GM19468 (cell line): ENCODE results near the gene PLAAT1.

Source experiments
- ATAC-seq: cut with Tn5 transposase; IDR thresholded peaks from one replicate; pipeline ENCODE4 v1.9.1; 2021; ENCODE audit warnings: mild to moderate bottlenecking, moderate library complexity, moderate number of reproducible peaks; ENCODE audit not compliant: unreplicated experiment; ENCODE audit errors: extremely low read depth

PLAAT1 gene

GRCh38 chr3:193248848-193249468, 7.9 kb downstream of the PLAAT1 start:
- ATAC-seq = no peak

DNA sequence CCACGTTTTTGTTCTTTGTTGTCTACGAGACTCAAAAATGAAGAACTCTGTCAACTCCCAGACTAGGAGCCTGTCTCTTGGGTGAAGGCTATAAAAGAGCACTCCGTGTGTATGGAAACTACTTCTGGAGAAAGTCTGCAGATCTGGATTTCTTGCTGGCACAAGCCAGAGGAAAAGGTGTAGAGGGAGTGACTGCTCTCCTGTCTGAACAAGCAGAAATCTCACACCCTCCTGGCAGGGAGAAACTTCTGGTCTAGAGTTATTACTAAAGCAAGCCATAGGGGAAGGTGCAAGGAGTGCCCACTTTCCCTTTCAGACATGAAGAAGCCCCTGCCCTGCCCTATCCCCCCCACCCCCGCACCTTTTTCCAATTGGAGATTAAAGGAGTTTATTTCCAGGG, 9.5 kb downstream of the PLAAT1 start:
- no peak for ATAC-seq

GRCh38 chr3:193253986-193254660, 13.1 kb downstream of the PLAAT1 start:
- ATAC-seq = no peak

GRCh38 chr3:193261970-193262369, 20.9 kb downstream of the PLAAT1 start:
- ATAC-seq = no peak

DNA sequence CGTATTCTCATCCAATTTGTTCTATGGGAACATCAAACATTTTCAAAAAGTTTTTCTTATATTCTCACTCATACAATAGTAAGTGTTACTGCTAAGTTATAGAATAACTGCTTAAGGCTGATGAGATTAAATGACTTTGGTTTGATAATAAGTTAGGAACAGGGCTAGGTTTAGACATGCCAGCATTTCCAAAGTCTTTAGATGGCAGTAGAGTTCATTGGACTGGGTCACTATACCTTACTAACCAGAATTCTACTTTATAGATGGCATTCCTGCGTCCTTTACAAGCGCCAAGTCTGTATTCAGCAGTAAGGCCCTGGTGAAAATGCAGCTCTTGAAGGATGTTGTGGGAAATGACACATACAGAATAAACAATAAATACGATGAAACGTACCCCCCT, 21.7 kb downstream of the PLAAT1 start:
- no peak for ATAC-seq

DNA sequence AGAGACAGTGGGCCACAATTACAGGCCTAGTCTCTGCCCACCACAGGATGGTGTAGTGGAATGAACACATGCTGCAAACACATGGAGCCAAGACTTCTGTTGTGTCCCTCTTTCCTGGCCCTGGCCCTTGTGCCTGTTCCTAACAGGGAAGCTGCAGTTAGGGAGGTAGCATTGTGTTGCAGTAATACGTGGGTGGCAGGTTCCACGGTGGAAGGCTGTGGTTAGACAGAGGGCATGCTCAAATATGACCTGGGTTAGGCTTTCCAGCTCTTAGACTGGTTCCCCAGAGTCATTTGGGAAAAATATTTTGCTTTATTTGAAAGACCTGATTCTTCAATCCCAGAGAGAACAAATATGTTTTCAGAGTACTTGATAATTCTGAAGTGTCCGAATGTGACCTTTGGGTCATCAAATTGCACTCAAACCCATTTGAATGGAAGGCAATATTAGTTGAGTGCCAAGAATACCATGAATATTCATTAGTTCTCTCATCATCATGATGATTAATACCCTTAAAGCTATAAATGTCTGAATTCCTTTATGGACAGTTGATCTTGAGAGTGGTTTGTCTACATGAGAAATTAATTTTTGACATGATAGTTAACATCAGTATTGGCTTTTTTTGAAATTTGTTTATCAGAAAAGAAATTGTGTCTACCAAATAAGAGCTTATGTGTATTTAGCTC, 28.5 kb downstream of the PLAAT1 start:
- no peak for ATAC-seq

DNA sequence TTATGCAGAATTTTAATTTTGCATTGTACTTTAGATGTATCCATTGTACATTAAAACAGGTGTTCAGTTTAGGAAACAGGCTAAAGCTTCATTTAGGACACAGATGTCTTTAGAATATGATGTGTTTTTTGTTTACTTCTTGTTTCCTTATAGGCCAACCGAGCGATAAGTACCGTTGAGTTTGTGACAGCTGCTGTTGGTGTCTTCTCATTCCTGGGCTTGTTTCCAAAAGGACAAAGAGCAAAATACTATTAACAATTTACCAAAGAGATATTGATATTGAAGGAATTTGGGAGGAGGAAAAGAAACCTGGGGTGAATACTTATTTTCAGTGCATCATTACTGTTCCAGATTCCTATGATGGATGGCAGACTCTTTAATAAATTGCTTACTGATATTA, 29.4 kb downstream of the PLAAT1 start:
- no peak for ATAC-seq

GRCh38 chr3:193271101-193271840, 30.2 kb downstream of the PLAAT1 start:
- ATAC-seq = no peak

DNA sequence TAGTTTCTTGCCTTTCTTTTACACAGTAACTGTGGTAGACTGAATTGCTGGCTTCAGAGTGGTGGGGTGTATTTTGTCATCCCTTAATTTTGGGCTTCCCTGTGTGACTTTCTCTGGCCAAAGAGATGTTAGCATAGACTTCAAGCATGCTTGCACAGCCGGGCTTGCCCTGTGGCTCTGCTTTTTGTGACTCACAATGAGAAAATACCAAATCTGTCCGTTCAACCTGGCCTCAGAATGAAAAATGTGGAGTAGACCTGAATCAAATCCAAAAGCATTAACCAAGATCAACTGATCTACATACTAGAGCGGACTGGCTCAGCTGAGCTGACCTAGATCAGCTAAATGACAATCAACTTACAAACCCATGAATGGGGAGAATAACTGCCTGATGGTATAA, 51.4 kb downstream of the PLAAT1 start:
- ATAC-seq = no peak

DNA sequence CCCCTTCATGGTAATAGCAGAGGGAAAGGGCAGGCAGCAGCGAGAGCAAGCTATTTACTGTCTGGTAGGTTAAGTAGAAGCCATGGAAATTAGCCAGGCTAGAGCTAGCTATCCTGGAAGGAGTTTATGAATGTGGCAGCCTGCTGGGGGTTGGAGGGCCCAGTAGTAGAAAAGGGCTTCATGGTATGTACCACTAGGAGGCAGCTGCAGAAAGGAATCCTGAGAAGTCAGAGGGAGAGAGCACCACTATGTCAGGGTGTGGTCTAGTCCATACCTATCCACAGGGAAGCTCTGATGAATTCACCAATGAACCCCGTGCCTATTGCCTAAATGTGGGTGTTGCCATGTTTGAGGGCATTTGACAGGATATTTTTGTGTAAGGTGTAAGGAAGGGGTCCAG, 55.0 kb downstream of the PLAAT1 start:
- no peak for ATAC-seq

DNA sequence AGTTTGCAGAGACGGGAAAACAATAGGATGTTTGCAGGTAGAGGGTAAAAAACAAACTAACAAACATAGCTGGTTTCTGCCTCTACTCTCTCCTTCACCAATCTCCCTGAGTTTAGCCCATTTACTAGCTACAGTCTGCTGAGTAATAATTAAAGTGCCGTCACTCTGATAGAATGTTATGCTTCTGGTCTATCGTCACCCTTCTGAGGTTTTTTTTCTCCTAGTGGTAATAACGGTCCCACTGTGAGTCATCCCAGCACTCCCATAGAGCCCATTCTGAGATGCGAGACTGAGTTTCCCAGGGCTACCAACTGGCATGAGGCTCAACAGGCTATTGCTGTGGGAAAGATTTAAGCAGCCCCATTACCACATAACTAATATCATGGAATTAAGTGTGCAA, 56.4 kb downstream of the PLAAT1 start:
- no peak for ATAC-seq

DNA sequence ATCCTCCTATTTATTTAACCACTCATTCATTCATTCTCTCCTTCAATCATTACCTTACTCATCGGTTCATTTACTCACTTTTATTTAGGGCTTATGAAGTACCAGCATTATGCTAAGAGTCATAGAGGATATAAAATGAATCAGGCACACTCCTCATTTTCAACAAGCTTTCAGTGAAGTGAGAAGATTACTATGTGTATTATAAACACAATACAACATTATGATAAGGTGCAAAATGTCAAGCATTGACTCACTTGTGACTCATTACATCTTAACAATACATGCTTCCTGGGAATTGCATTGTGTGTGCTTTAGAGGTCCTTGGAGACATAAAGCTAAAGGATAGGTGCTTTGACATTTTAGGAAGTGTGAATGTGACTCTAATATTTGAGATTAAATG, 60.4 kb downstream of the PLAAT1 start:
- no peak for ATAC-seq

DNA sequence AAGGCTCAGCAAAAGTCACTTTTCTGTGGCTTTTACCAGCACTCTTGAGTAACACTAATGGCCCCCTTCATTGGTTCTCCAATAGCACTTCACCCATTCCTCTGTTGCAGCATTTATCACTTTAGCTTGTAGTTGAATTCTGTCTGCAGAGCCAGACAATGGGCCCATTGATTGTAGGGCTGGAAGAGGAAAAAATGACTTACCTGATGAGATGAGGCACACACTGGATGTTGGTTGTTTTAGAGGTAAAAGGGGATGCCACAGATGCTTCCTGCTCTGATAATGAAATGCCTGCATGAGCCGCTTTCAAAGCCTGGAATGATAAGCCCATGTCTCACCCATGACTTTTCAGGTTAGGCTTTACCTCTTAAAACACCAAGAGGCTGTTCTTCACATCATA, 64.3 kb downstream of the PLAAT1 start:
- ATAC-seq = no peak

GRCh38 chr3:193310914-193311723, 70.1 kb downstream of the PLAAT1 start:
- ATAC-seq = no peak

DNA sequence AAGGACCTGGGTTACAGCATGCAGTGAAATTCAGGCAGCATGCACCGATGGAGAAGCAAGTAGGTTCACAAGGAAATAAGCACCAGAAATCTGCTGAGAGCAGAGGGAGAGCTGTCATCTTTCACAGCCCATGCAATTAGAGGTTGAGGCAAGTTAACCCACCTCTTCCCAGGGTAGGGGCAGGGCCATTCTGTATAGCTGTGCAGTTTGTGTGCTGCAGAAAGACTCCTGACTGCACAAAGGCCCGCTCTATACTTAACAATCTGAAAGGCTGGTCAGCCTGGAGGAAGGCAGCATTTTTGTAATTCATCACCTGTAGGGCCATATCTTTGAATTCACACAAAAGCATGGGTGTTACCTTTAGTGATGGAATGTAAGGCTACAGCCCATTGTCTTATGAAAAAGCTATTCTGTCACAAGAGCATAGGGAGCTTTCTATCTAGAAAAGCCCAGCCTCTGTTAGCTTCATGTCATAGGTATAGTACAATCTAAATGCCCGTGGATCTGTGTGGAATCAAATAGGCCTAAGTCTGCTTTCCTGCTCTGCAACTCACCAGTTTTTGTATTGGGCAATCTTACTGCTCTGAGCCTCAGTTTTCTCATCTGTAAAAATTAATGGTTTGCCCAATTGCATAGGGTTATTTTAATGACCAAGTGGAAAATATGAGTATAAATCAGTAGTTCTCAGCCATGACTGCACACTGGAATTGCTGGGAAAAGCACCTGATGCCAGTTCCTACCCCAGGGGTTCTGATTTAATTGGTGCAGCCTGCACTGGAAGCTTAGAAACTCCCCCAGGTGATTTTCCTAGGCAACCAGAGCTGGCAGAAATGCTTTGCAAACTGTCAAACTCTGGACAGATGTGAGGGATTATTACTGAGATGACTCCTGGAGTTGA, 72.3 kb downstream of the PLAAT1 start:
- no peak for ATAC-seq

DNA sequence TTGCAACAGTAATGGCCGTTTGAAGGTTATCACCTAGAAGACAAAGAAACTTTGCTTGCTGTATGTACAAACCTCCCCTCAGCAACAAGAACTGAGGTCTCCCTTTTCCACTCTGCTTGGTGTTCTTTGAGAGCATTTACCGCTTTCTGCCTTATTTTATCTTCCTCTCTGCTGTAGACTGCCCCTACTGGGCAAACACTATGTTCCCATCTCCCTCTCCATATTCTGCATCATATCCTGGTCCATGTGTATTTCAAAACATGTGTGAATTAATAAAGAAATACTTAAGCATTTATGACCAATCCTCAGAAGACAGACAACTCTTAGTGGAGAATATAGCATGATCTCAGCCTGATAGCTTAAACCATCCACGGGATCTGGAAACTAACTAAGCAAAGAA, 73.1 kb downstream of the PLAAT1 start:
- ATAC-seq = no peak

DNA sequence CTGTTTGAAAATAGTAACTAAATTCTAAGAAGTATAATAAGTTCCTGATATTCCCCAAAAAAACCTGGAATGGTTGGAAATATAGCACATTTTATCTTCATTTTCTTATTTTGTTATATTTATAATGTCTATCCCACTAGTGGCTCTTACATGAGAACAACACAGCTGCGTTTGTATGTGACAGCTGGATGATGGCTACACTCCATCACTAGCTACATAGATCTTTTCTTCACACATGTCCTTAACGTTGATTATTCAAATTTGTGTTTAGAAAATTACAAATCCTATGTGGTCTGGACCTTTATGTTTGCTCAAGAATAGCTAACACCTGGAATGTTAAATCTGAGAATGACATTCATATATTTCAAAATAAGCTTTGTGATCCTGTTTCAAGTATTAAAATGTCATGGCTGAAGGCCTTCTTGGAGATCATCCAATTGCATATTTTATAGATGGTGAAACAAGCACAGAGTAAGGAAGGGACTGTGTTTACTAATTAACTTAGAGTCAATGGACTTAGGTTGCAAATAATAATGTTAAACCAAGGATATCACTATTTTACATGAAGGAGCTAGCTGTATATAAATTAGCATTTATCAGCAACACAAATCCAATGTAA, 76.8 kb downstream of the PLAAT1 start:
- ATAC-seq = no peak
